ENCODE results near the gene CHAT.

Gene CHAT

DNA sequence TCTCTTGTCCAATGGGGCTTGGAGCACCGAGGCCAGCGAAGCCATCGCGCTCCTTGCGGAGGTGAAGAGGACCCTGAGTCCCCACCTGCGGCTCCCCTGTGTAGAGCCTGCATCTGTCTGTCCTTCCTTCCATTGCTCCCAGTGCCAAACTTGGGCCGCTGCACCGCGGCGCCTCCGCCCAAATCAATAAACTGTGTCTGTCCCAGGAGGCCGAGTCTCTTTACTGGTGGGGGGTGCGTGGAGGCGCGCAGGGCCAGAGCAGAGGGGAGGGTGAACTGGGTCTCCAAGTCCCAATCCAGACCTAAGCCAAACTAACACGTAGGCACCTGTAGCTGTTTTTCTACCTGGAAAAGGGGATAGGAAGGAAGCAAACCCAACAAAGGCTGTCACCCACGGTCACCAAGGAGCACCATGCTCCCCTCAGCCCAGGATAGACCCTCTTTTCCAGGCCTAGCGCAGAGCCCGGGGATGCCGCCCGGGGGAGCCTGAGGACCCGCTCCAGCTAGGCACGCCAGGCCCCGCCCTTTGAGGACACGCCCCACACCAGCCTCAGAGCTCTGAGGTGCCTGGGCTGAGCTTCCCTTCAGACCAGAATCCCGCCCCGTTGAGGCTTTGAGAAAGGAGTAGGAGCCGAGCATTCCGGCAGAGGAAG is 1.2 kb upstream of the CHAT start:
- no peak for DNase-seq (ENCODE audit: low read depth)

GRCh38 chr10:49613165-49613881 is 514 bp upstream of the CHAT start:
- DNase-seq (ENCODE audit: low read depth): no peak

DNA sequence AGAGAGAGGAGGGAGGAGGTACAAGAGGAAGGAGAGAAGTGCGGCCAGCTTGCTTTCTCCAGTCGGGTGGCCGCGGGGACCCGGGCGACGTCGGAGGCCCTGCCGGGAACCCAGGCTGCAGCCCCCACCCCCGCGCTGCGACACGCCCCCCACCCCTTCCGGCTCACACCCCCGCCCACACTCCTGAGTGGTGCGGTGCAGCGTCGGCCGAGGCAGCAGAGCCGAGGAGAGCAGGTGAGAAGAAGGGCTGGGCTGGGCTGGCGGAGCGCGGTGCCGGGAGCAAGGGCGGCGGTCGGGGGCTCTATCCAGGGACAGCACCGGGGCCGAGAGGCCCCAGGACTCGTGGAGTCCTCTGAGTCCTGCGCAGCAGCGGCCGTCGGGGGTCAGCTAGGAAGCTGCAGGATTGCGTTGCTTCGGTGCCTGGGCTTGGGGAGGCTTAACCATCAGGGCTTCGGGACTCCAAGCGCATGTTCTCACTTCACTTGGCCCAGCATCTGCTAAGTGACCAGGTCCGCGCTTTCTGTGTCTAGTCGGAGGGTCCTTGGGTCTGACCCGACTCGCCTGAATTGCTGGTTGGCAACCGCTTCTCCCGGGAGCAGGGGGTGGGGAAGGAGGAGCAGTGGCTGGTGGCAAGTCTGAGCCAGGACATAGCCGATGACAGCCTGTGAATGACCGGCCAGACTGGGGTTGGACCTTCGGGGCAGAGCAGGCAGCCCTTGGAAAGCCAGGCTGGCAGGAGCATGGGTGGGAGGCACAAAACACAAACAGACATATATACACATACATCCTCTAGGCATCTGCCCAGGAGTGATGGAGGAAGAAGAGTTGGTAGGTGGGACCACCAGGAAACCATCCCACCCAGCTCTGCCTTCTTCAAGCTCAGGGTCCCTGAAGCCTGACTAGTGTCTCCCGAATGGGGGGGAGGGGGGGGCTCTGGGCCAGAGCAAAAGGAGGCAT is 683 bp downstream of the CHAT start:
- no peak for DNase-seq (ENCODE audit: low read depth)

- no peak for DNase-seq (ENCODE audit: low read depth)
These were observed 1.4 kb downstream of the CHAT start for GRCh38 chr10:49615213-49615612.

DNA sequence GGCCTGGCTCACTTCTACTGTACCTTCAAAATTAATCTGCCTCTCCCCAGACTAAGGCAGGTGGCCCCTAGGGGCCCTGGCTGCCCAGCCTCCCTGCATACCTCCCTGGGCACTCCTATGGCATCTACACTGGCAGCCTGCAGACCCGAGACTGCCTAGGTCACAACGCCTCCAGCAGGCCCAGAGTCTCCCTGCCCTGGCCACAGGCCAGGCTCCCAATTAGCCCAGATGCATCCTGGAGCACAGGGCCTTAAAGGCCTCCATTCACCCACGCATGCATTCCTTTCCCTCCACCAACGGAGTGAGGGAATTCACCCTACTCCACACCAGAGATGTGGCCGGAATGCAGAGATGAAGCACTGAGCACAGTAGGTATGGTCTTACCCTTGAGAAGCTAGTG is 1.9 kb downstream of the CHAT start:
- no peak for DNase-seq (ENCODE audit: low read depth)

DNA sequence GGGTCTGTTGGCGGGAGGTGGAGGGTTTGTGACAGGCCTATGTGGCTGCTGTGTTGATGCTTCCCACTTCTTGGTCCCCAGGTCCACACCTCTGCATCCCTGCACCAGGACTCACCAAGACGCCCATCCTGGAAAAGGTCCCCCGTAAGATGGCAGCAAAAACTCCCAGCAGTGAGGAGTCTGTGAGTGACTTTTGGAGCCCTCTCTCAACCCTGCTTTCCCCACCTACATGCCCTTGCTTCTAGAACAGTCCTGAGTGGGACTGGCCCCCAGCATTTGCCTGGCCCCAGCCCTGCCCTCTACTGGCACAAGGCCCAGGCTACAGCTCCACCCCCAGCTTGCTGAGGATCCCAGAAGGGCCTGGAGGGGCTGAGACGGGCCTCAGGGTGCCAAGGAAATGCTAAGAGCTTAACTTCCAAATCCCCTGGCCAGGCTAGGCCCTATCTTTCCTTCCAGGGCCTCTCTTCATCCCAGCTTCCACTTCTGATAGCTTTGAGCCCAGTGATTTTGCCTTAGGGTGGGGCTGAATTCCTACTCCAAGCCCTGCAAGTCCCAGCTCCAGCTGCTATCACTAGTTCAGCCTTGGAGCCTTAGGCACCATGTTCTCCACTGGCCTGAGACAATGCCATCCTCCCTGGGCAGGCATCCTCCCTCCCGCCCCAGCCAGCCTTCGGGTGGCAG is 2.7 kb downstream of the CHAT start:
- DNase-seq (ENCODE audit: low read depth): no peak

DNA sequence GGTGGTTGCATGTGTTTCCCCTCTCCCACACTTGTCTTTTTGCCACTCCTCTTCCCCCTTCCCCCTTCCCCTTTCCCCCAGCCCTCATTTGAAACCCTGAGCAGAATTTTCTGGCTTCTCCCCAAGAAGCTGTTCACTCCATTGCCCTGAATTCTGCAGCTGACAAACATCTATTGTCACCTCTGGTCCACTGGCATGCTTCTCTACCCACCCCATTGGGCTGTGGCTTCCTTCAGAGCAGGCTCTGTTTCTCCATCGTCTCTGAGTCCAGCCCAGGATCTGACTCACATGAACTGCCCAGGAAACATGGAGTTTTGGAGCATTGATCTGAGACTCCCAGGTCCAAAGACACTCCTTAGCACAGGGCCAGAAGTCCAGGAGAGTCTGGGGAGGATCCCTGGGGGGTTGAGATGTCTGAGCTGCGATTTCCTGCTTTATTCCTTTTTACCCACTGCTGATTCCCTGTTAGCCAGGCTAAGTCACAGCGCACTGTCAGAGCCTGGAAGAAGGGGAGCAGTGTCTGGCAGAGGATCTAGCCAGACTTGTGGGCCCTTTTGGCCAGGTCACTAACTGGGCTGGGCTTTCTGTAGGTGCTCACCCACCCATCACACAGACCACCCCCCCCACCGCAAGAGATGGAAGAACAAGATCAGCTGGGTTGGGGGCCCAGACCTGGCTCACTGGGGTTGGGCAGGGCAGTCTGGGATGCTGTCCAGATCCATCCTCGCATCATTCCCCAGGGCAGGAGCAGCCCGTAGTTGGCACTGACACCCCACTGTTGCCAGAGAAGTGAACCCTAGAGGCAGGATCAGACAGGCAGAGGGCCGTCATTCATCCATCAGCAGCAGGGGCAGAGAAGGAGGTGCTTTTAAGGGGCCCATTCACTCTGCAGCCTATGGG is 3.5 kb downstream of the CHAT start:
- DNase-seq (ENCODE audit: low read depth): no peak

- DNase-seq (ENCODE audit: low read depth): no peak
These were observed 5.0 kb downstream of the CHAT start for GRCh38 chr10:49618821-49619220.

DNA sequence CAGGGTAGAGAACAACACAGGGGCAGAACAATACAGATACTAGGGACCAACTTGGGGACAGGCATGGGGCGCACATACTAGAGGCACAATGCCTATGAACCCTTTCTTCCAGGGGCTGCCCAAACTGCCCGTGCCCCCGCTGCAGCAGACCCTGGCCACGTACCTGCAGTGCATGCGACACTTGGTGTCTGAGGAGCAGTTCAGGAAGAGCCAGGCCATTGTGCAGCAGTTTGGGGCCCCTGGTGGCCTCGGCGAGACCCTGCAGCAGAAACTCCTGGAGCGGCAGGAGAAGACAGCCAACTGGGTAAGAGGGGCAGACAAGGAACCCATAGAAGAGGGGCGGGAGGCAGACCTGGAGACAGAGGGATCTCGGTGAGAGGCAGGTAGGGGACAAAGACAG is 5.8 kb downstream of the CHAT start:
- DNase-seq (ENCODE audit: low read depth): no peak

- DNase-seq (ENCODE audit: low read depth): no peak
These were observed 6.5 kb downstream of the CHAT start for GRCh38 chr10:49620286-49620810.

DNA sequence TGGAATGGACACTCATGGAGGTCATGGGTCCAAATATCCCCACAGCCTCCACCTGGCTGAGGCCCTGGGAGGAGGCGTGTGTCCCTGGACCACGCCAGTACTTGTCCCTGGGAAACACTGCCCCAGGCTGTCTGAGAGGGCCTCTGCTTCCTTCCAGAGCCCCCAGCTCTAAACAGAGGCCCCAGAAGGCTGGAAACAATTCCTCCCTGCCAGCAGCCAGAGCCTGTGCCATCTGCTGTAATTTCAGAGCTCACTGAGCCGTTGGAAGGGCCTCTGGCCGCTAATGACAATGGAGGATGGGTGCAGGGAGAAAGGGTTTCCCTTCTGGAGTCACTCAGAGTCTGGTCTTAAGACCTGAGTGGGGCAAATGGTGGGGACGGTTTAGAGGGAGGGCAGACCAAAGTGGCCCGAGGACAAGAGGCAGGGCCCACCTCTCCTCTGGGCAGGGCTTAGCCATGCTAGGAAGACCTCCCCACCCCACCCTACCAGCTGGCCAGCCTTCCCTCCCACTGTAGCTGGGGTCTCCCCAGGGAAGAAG is 7.1 kb downstream of the CHAT start:
- no peak for DNase-seq (ENCODE audit: low read depth)

DNA sequence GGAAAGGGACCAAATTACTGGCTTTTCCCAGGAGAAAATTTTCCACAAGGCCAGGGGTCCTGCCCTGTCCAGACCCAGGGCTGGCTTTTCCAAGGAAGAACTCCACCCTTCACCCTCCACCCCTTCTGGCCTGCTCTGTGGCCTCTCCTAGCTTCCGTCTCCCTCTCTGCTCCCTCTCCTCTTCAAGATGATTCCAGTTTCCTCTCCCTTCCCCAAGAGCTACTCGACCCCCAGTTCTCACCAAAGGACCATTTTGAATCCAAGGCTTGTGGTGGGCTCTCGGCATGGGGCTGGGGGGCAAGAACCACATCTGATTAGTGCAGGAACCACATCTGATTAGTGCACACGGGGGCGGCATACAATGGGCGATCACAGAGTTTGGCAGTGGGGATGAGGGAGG is 7.7 kb downstream of the CHAT start:
- DNase-seq (ENCODE audit: low read depth): no peak

GRCh38 chr10:49622426-49623425 is 8.9 kb downstream of the CHAT start:
- DNase-seq (ENCODE audit: low read depth): no peak

DNA sequence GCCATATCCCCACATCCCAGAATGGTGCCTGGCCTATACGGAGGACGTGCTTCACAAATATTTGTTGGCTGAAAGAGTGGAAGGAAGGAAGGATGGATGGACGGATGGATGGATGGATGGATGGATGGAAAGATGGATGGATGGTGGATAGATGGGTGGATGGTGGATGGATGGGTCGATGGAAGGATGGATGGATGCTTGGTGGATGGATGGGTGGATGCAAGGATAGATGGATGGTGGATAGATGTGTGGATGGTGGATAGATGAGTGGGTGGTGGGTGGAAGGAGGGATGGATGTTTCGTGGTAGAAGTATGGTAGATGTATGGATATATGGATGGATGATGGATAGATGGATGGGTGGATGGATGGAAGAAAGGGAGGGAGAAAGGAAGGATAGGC is 10.8 kb downstream of the CHAT start:
- no peak for DNase-seq (ENCODE audit: low read depth)

- DNase-seq (ENCODE audit: low read depth): no peak
These were observed 11.6 kb downstream of the CHAT start for GRCh38 chr10:49625411-49625810.

DNA sequence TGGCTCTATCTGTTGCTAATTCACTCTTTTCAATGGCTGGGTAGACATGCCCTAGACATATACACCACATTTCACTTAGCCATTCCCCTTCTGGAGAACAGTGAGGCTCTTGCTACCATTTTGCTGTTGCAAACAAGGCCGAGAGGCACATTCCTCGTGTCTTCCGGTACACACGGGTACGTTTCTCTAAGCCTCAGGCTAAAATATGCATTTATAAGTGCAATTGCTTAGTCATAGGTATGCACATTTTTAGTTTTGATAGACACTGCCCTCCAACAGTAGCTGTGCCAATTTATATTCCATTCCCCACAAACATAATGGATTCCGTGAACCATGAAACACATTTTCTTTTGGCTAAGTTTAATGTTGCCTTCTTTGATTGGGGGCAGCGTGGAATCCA is 13.2 kb downstream of the CHAT start:
- no peak for DNase-seq (ENCODE audit: low read depth)

DNA sequence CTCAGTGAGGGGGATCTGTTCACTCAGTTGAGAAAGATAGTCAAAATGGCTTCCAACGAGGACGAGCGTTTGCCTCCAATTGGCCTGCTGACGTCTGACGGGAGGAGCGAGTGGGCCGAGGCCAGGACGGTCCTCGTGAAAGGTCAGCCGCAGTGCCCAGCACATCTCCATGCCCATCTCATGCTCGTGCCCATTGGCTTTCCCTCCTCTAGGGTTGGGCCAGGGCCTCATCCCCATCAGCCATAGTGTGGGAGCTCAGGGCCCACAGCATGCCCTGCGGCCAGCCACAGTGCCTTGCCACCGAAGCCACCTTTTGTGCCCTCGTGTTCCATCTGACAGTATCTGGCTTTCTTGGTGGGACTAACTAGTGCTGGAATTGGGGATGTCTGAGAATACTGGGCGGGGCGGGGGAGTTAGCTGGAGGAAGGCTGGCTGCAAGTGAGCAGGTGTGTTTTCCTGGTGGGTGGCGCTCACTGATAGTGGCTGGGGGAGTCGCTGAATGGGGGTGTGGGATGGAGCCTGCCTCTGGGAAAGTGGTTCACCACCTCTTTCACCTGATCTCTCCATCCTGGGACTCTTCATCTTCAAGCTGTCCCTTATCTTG is 13.9 kb downstream of the CHAT start:
- no peak for DNase-seq (ENCODE audit: low read depth)

GRCh38 chr10:49628599-49628998 is 14.8 kb downstream of the CHAT start:
- no peak for DNase-seq (ENCODE audit: low read depth)

DNA sequence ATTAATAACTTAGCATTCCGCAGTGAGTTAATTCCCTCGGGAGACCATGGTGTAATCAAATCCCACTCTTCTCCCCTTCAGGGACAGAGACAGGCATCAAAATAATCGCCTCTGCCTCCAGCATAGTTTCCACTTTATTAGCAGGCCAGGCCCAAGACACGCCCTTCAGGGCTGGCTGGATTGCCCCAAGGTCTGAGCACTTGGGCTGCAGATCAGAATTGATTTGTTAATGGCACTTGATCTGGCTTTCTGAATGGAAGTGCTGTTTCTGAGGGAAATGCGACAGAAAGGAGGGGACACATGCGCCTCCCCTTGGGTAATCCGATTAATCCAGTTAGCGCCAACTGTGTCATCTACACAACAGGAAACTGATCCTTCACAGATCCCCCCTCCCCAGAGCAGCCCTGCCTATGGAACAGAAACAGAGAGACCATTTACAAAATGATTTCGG is 15.6 kb downstream of the CHAT start:
- no peak for DNase-seq (ENCODE audit: low read depth)
